ENCODE results near the gene USP10.

Gene USP10

GRCh38 chr16:84749815-84750214, 50.0 kb downstream of the USP10 start:
- no peak for DNase-seq

GRCh38 chr16:84750575-84750974, 50.8 kb downstream of the USP10 start:
- no peak for DNase-seq

- no peak for DNase-seq
Measured at GRCh38 chr16:84751241-84751640, 51.4 kb downstream of the USP10 start.

- no peak for DNase-seq
Measured at GRCh38 chr16:84751947-84752346, 52.1 kb downstream of the USP10 start.

- no peak for DNase-seq
Measured at GRCh38 chr16:84752600-84752999, 52.8 kb downstream of the USP10 start.

- no peak for DNase-seq
Measured at GRCh38 chr16:84753412-84754326, 53.9 kb downstream of the USP10 start.

GRCh38 chr16:84754353-84754856, 54.6 kb downstream of the USP10 start:
- DNase-seq, result peak; percentile 48

- DNase-seq, result no peak
Measured at GRCh38 chr16:84754956-84755672, 55.3 kb downstream of the USP10 start.

GRCh38 chr16:84756830-84757229, 57.0 kb downstream of the USP10 start:
- no peak for DNase-seq

- no peak for DNase-seq
Measured at GRCh38 chr16:84758627-84759026, 58.8 kb downstream of the USP10 start.

GRCh38 chr16:84759061-84759460, 59.3 kb downstream of the USP10 start:
- no peak for DNase-seq

- no peak for DNase-seq
Measured at GRCh38 chr16:84759906-84760305, 60.1 kb downstream of the USP10 start.

- DNase-seq, result no peak
Measured at GRCh38 chr16:84761448-84762368, 61.9 kb downstream of the USP10 start.

- DNase-seq, result no peak
Measured at GRCh38 chr16:84763164-84763563, 63.4 kb downstream of the USP10 start.

GRCh38 chr16:84763629-84764028, 63.8 kb downstream of the USP10 start:
- no peak for DNase-seq

- DNase-seq, result no peak
Measured at GRCh38 chr16:84764970-84765369, 65.2 kb downstream of the USP10 start.

- DNase-seq, result no peak
Measured at GRCh38 chr16:84765616-84766580, 66.1 kb downstream of the USP10 start.

- no peak for DNase-seq
Measured at GRCh38 chr16:84766978-84767773, 67.4 kb downstream of the USP10 start.

- no peak for DNase-seq
Measured at GRCh38 chr16:84768061-84768807, 68.4 kb downstream of the USP10 start.
